PC-3 (cell line): Measurements from ENCODE around the gene TMEM147. TPM values are rescaled to one million over a fixed set of nuclear protein-coding genes. Genes with fewer than 3 reads are reported as not detected.
A peak's percentile ranks its signal among the peaks of the same experiment; 100 is the strongest.

ENCODE experiments used
- ATAC-seq: fragments of 200-7000 bp; cut with Tn5 transposase; 2 replicates; pipeline ENCODE4 v1.9.1; 2020; ENCODE audit warnings: mild to moderate bottlenecking, moderate library complexity
- BruUV-seq: library from RNA; stranded (reverse); fragments of 400-500 nt; replicated peaks from 2 replicates; lab custom pipeline; 2021; lab: Mats Ljungman, UMichigan
- CTCF ChIA-PET: fragments of 300-600 bp; sonication (Branson Sonifier 250); formaldehyde crosslinking; loops from one replicate; lab custom pipeline; 2022; ENCODE audit warnings: antibody characterized with exemption; lab: Charles Lee
- POLR2A ChIA-PET: fragments of 300-600 bp; sonication (Branson Sonifier 250); formaldehyde crosslinking; loops from one replicate; lab custom pipeline; 2022; ENCODE audit warnings: antibody characterized with exemption; ENCODE audit not compliant: unreplicated experiment; lab: Charles Lee
- DNase-seq: peaks from one replicate; pipeline ENCODE4 v3.0.0-alpha.2; 2015
- H2AFZ ChIP-seq: fragments of 300-600 bp; sonication (generic); 2 replicates; pipeline ENCODE4 v1.6.0; 2016; ENCODE audit warnings: antibody characterized with exemption, low read length
- H3F3A ChIP-seq: fragments of 300-600 bp; sonication (generic); one replicate; pipeline ENCODE4 v1.6.0; 2017; ENCODE audit warnings: antibody characterized with exemption, low read length, control low read depth, mild to moderate bottlenecking; ENCODE audit not compliant: unreplicated experiment
- H3K27ac ChIP-seq: fragments of 300-600 bp; sonication (generic); 2 replicates; pipeline ENCODE4 v1.5.1; 2016; ENCODE audit warnings: mild to moderate bottlenecking, low read length
- H3K27me3 ChIP-seq: fragments of 300-600 bp; sonication (generic); 2 replicates; pipeline ENCODE4 v1.6.1; 2016; ENCODE audit warnings: low read length, mixed read lengths
- H3K36me3 ChIP-seq: fragments of 300-600 bp; sonication (generic); 2 replicates; pipeline ENCODE4 v1.6.1; 2016; ENCODE audit warnings: low read depth, mixed run types, low read length, mixed read lengths
- H3K4me1 ChIP-seq: fragments of 300-600 bp; sonication (generic); 2 replicates; pipeline ENCODE4 v1.5.1; 2016; ENCODE audit warnings: low read length; ENCODE audit not compliant: insufficient read depth
- H3K4me2 ChIP-seq: fragments of 300-600 bp; sonication (generic); 2 replicates; pipeline ENCODE4 v1.6.0; 2016; ENCODE audit warnings: low read length
- H3K4me3 ChIP-seq: fragments of 300-600 bp; sonication (generic); 2 replicates; pipeline ENCODE4 v1.5.1; 2016; ENCODE audit warnings: mild to moderate bottlenecking, low read length, mixed read lengths
- H3K79me2 ChIP-seq: fragments of 300-600 bp; sonication (generic); 2 replicates; pipeline ENCODE4 v1.6.1; 2017; ENCODE audit warnings: low read length, mixed read lengths
- H3K9ac ChIP-seq: fragments of 300-600 bp; sonication (generic); 2 replicates; pipeline ENCODE4 v1.6.0; 2016; ENCODE audit warnings: mild to moderate bottlenecking, low read length
- H3K9me2 ChIP-seq: fragments of 300-600 bp; sonication (generic); replicated peaks from 2 replicates; pipeline ENCODE4 v1.6.1; 2016; ENCODE audit warnings: mixed run types, low read length, mixed read lengths
- H3K9me3 ChIP-seq: fragments of 300-600 bp; sonication (generic); 2 replicates; pipeline ENCODE4 v1.6.1; 2016; ENCODE audit warnings: low read length, mixed read lengths
- H4K20me1 ChIP-seq: fragments of 300-600 bp; sonication (generic); 2 replicates; pipeline ENCODE4 v1.6.1; 2016; ENCODE audit warnings: low read length, mixed read lengths
- CTCF ChIP-seq: fragments of 300-600 bp; sonication (generic); conservative IDR thresholded peaks from 2 replicates; pipeline ENCODE4 v1.5.1; 2017; ENCODE audit warnings: antibody characterized with exemption, low read depth, mild to moderate bottlenecking, low read length
- EZH2 ChIP-seq: fragments of 300-600 bp; sonication (generic); IDR thresholded peaks from one replicate; pipeline ENCODE4 v1.6.1; 2017; ENCODE audit warnings: antibody characterized with exemption, mild to moderate bottlenecking, low read length; ENCODE audit not compliant: unreplicated experiment
- EZH2phosphoT487 ChIP-seq: fragments of 300-600 bp; sonication (generic); IDR thresholded peaks from 2 replicates; pipeline ENCODE4 v1.6.1; 2018; ENCODE audit warnings: mild to moderate bottlenecking, antibody characterized with exemption, low read length, borderline replicate concordance
- intact Hi-C: fragments of 100-400 bp; cut with micrococcal nuclease; formaldehyde crosslinking; loops from 2 replicates; pipeline ENCODE4 v1.9.0; 2023
- total RNA-seq: library from RNA; depleted of rRNA; stranded (reverse); fragments of >200 nt; gene quantifications from 2 replicates; pipeline ENCODE4 v1.2.3, GENCODE V29; 2014

The TMEM147 gene
- total RNA-seq, 1 experiment from 2014 or later = 206 TPM

GRCh38 chr19:35554076-35554475 is 8.7 kb downstream of the TMEM147 start:
- intact Hi-C loops = no loop called here
- no peak overlapping the region for H3K4me2 ChIP-seq
- no peak overlapping the region for H3K4me3 ChIP-seq
- no peaks in the 10 kb centered on the region for H4K20me1 ChIP-seq
- POLR2A ChIA-PET = no interaction called here
- H3K9ac ChIP-seq = no peak overlapping the region
- TF ChIP-seq CTCF (no peak), EZH2phosphoT487 (no peak), EZH2 (no peak)
- H3K27ac ChIP-seq = no peak overlapping the region
- H2AFZ ChIP-seq = no peak overlapping the region
- H3K36me3 ChIP-seq = no peaks in the 10 kb centered on the region
- ATAC-seq (no peak; the same call in none of the 2 replicates), DNase-seq (peak; percentile 2)
- H3K9me3 ChIP-seq = no peaks in the 10 kb centered on the region
- no peaks in the 10 kb centered on the region for H3F3A ChIP-seq
- H3K27me3 ChIP-seq = no peaks in the 10 kb centered on the region
- H3K4me1 ChIP-seq = peaks cover 5% of the 10 kb centered on the region; the same call in 1 of the 2 replicates
- no TSS peak for BruUV-seq
- H3K9me2 ChIP-seq = no peaks in the 10 kb centered on the region
- CTCF ChIA-PET = no interaction called here
- no peaks in the 10 kb centered on the region for H3K79me2 ChIP-seq

- H2AFZ ChIP-seq = no peak overlapping the region
- CTCF ChIA-PET = no interaction called here
- H3K4me2 ChIP-seq = no peak overlapping the region
- BruUV-seq = no TSS peak
- peaks cover 5% of the 10 kb centered on the region; the same call in 1 of the 2 replicates for H3K4me1 ChIP-seq
- no peaks in the 10 kb centered on the region for H3K9me2 ChIP-seq
- no peak overlapping the region for H3K27ac ChIP-seq
- TF ChIP-seq EZH2 (no peak), CTCF (peak; percentile 39)
- H3F3A ChIP-seq = no peaks in the 10 kb centered on the region
- POLR2A ChIA-PET = interaction anchor here (0.5 kb wide), 1 partner anchor 46 kb away, joined by 3 read pairs; no protein-coding TSS in a partner anchor
- no peak overlapping the region for H3K4me3 ChIP-seq
- H3K9ac ChIP-seq = no peak overlapping the region
- peak; percentile 25 for DNase-seq
- intact Hi-C loops = no loop called here
- no peaks in the 10 kb centered on the region for H3K9me3 ChIP-seq
- H3K27me3 ChIP-seq = no peaks in the 10 kb centered on the region
- H3K36me3 ChIP-seq = no peaks in the 10 kb centered on the region
- no peaks in the 10 kb centered on the region for H3K79me2 ChIP-seq
- ATAC-seq = peak; percentile 53; the same call in 1 of the 2 replicates
- no peaks in the 10 kb centered on the region for H4K20me1 ChIP-seq
Observed at GRCh38 chr19:35555301-35556005, 10.0 kb downstream of the TMEM147 start.

GRCh38 chr19:35556025-35556590 is 10.7 kb downstream of the TMEM147 start:
- Histone ChIP-seq H3K4me3 (no peak overlapping the region), H3K4me2 (no peak overlapping the region), H3K9ac (no peak overlapping the region), H3K9me3 (no peaks in the 10 kb centered on the region), H3K27ac (no peak overlapping the region), H2AFZ (no peak overlapping the region), H3K4me1 (peaks cover 5% of the 10 kb centered on the region; the same call in 1 of the 2 replicates), H3F3A (no peaks in the 10 kb centered on the region), H3K27me3 (no peaks in the 10 kb centered on the region), H4K20me1 (no peaks in the 10 kb centered on the region), H3K36me3 (no peaks in the 10 kb centered on the region), H3K79me2 (no peaks in the 10 kb centered on the region), H3K9me2 (no peaks in the 10 kb centered on the region)
- no peak for ATAC-seq
- no peak for DNase-seq
- CTCF ChIA-PET = no interaction called here
- TF ChIP-seq EZH2phosphoT487 (no peak), CTCF (no peak), EZH2 (no peak)
- BruUV-seq = no TSS peak
- intact Hi-C loops = no loop called here
- POLR2A ChIA-PET = interaction anchor here (0.5 kb wide), 1 partner anchor 46 kb away, joined by 3 read pairs; no protein-coding TSS in a partner anchor
